ENCODE measurements around the gene PRPF38B. TPM values are rescaled to one million over a fixed set of nuclear protein-coding genes. Genes with fewer than 3 reads are reported as not detected.

Gene PRPF38B
- total and polyA plus RNA-seq, 10 of the 15 experiments (the other 5 are each of a cell fraction or from before 2014, with no cell fraction given), result 32.9 to 79.2 (median 47.8) TPM

DNA sequence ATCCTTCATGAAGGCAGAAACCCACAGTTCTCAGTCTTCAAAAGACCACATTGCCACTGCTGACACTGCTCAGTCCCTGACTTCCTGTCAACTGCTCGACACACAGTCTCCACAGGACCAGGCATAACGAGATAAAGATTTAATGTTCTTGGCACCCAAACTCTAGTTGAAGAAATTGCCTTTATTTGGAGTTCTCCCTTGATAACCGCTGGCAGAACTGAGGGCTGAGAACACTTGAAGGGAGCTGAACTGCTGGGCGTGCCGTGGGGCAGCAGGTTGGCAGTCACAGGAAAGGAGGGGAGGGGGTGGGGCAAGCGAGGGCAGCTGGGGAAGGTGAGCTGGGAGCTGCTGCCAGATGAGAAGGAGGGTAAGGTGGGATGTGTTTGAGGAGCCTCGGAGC lies 47.1 kb upstream of the PRPF38B start:
- Histone ChIP-seq H3K36me3 (ENCODE audit: control insufficient read depth in 2 of 2, insufficient read depth in 2 of 2, low read length in 1 of 2) (no peaks in the 10 kb centered on the region), H3K4me3 (no peak overlapping the region), H3K9ac (ENCODE audit: control insufficient read depth, insufficient read depth, low read length) (no peak overlapping the region), H3K4me2 (ENCODE audit: control insufficient read depth, insufficient read depth) (no peak overlapping the region), H2AFZ (ENCODE audit: control insufficient read depth, low read depth, low read length) (no peak overlapping the region), H3K9me3 (replicated peaks; ENCODE audit: control insufficient read depth, insufficient read depth, low read length) (no peaks in the 10 kb centered on the region), H4K20me1 (ENCODE audit: control insufficient read depth, insufficient read depth) (no peaks in the 10 kb centered on the region), H3K79me2 (ENCODE audit: control insufficient read depth, insufficient read depth, low read length) (no peaks in the 10 kb centered on the region), H3K27me3 (replicated peaks in 1 of 2; ENCODE audit: control insufficient read depth in 2 of 2, insufficient read depth in 2 of 2, low read length in 1 of 2) (no peaks in the 10 kb centered on the region), H3K4me1 (ENCODE audit: control insufficient read depth, insufficient read depth, low read length) (peaks cover 3% of the 10 kb centered on the region; the same call in 1 of the 2 replicates), H3K27ac (ENCODE audit: control insufficient read depth, insufficient read depth) (no peak overlapping the region)
- in situ Hi-C loops (cut with MboI), result loop anchor here (5.0 kb wide), 2 partner anchors 78 to 143 kb away; no protein-coding TSS in a partner anchor
- SMC1A ChIA-PET (ENCODE audit: uncharacterized antibody, unreplicated experiment), result interaction anchor here (1.1 to 3.0 kb wide), 6 partner anchors 10 to 184 kb away, joined by 3 to 60 read pairs (median 6); partner anchors contain the start of gene EEIG2
- CTCF ChIA-PET, result interaction anchor here (0.8 to 3.1 kb wide), 10 partner anchors 15 to 863 kb away, joined by 3 to 73 read pairs (median 10); partner anchors contain the start of gene EEIG2
- intact Hi-C loops (cut with micrococcal nuclease; ENCODE audit: unreplicated experiment), result no loop called here
- TF ChIP-seq STAT3 (IDR thresholded peaks at IDR 0.05; ENCODE audit: low read depth, low read length) (no peak), POLR2A (IDR thresholded peaks at IDR 0.05; ENCODE audit: low read depth, low read length) (no peak), NFIC (IDR thresholded peaks at IDR 0.05; ENCODE audit: low read depth, low read length) (no peak), IKZF1 (conservative IDR thresholded peaks at IDR 0.05) (no peak), SRF (IDR thresholded peaks at IDR 0.05; ENCODE audit: low read depth in 2 of 2, low read length in 2 of 2) (no peak), CEBPB (IDR thresholded peaks at IDR 0.05; ENCODE audit: borderline replicate concordance in 1 of 2, low read depth in 2 of 2, low read length in 2 of 2) (no peak), KAT2A (conservative IDR thresholded peaks at IDR 0.05; ENCODE audit: control insufficient read depth, low read depth, low read length) (no peak), RAD21 (IDR thresholded peaks at IDR 0.05; ENCODE audit: insufficient read depth, low read depth, low read length) (no peak), CHD1 (IDR thresholded peaks at IDR 0.05; ENCODE audit: low read depth, low read length) (no peak), ZNF24 (IDR thresholded peaks at IDR 0.05) (no peak), CHD4 (IDR thresholded peaks at IDR 0.05) (no peak), RFX5 (IDR thresholded peaks at IDR 0.05; ENCODE audit: low read depth, low read length) (no peak), SREBF1 (IDR thresholded peaks at IDR 0.05; ENCODE audit: low read length) (no peak)
- TF ChIP-seq, protein P1, sequence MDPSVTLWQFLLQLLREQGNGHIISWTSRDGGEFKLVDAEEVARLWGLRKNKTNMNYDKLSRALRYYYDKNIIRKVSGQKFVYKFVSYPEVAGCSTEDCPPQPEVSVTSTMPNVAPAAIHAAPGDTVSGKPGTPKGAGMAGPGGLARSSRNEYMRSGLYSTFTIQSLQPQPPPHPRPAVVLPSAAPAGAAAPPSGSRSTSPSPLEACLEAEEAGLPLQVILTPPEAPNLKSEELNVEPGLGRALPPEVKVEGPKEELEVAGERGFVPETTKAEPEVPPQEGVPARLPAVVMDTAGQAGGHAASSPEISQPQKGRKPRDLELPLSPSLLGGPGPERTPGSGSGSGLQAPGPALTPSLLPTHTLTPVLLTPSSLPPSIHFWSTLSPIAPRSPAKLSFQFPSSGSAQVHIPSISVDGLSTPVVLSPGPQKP (IDR thresholded peaks at IDR 0.05; ENCODE audit: low read depth, low read length), result no peak
- TF ChIP-seq, protein P2, sequence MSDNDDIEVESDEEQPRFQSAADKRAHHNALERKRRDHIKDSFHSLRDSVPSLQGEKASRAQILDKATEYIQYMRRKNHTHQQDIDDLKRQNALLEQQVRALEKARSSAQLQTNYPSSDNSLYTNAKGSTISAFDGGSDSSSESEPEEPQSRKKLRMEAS (IDR thresholded peaks at IDR 0.05; ENCODE audit: low read depth, low read length), result no peak
- TF ChIP-seq, protein P3, sequence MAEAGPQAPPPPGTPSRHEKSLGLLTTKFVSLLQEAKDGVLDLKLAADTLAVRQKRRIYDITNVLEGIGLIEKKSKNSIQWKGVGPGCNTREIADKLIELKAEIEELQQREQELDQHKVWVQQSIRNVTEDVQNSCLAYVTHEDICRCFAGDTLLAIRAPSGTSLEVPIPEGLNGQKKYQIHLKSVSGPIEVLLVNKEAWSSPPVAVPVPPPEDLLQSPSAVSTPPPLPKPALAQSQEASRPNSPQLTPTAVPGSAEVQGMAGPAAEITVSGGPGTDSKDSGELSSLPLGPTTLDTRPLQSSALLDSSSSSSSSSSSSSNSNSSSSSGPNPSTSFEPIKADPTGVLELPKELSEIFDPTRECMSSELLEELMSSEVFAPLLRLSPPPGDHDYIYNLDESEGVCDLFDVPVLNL (IDR thresholded peaks at IDR 0.05; ENCODE audit: low read depth, low read length), result no peak
- RAD21 ChIA-PET (ENCODE audit: unreplicated experiment), result interaction anchor here (0.8 to 2.9 kb wide), 4 partner anchors 84 to 863 kb away, joined by 3 to 31 read pairs (median 16); partner anchors contain the start of gene EEIG2
- WGBS (ENCODE audit: insufficient coverage, insufficient replicate concordance, low lambda C conversion rate, missing lambda C conversion rate), result 72% methylated on average over 6 of the region's 7 CpGs
- POLR2A ChIA-PET, result no interaction called here
- DNase-seq (ENCODE audit: low read depth, low spot score) (no peak), ATAC-seq (no peak), FAIRE-seq (no peak)
- no TSS peak for BruUV-seq (replicated peaks)
